Mammary epithelial cell (primary cell): ENCODE measurements around the gene NUP153.

Experiments used
- EZH2 ChIP-seq: IDR thresholded peaks from 2 replicates; pipeline ENCODE4 v1.6.1; 2012; ENCODE audit warnings: low read length, inconsistent platforms, borderline replicate concordance
- TF ChIP-seq, protein P1 (sequence below), 2 donors: IDR thresholded peaks in 1 of 2; conservative IDR thresholded peaks in 1 of 2; 2 replicates each; pipeline ENCODE4 v1.5.1; 2011 to 2012; ENCODE audit warnings: inconsistent platforms in 2 of 2, low read length in 2 of 2, mild to moderate bottlenecking in 2 of 2, control low read depth in 1 of 2, low read depth in 1 of 2; ENCODE audit not compliant: insufficient read depth in 1 of 2; ENCODE audit errors: extremely low read depth in 1 of 2

DNA sequence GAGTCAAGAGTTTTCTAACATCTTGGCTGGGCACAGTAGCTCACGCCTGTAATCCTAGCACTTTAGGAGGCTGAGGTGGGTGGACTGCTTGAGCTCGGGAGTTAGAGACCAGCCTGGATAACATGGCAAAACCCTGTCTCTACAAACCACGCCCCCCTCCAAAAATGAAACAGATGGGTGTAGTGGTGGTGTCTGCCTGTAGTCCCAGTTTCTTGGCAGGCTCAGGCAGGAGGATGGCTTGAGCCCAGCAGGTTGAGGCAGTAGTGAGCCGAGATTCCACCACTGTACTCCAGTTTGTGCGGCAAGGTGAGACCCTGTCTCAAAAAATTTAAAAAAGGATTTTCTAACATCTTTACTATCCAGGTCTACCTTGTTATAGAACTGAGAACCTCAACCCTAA is 84.6 kb downstream of the NUP153 start:
- TF ChIP-seq, protein P1, sequence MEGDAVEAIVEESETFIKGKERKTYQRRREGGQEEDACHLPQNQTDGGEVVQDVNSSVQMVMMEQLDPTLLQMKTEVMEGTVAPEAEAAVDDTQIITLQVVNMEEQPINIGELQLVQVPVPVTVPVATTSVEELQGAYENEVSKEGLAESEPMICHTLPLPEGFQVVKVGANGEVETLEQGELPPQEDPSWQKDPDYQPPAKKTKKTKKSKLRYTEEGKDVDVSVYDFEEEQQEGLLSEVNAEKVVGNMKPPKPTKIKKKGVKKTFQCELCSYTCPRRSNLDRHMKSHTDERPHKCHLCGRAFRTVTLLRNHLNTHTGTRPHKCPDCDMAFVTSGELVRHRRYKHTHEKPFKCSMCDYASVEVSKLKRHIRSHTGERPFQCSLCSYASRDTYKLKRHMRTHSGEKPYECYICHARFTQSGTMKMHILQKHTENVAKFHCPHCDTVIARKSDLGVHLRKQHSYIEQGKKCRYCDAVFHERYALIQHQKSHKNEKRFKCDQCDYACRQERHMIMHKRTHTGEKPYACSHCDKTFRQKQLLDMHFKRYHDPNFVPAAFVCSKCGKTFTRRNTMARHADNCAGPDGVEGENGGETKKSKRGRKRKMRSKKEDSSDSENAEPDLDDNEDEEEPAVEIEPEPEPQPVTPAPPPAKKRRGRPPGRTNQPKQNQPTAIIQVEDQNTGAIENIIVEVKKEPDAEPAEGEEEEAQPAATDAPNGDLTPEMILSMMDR (conservative IDR thresholded peaks at IDR 0.05 in 1 of 2, IDR thresholded peaks at IDR 0.05 in 1 of 2; ENCODE audit: extremely low read depth in 1 of 2, insufficient read depth in 1 of 2, low read depth in 1 of 2, low read length in 2 of 2) = no peak
- TF ChIP-seq EZH2 = no peak
